AG10803 (cell line): ENCODE data around the gene NFATC2IP.
"Not testable (repeated sequence)": the region's sequence is repeated elsewhere in the genome, so short reads cannot be mapped to it uniquely, and the experiment has no call there.

Experiments
- DNase-seq: peaks from one replicate; pipeline ENCODE4 v3.0.0; 2010; ENCODE audit warnings: low read depth
- H3K4me3 ChIP-seq: 2 replicates; pipeline ENCODE4 v1.5.1; 2011; ENCODE audit warnings: mild to moderate bottlenecking, low read length, control low read depth
- CTCF ChIP-seq: conservative IDR thresholded peaks from 2 replicates; pipeline ENCODE4 v1.5.1; 2011; ENCODE audit warnings: mild to moderate bottlenecking, low read length, control low read depth, inconsistent platforms

NFATC2IP gene

DNA sequence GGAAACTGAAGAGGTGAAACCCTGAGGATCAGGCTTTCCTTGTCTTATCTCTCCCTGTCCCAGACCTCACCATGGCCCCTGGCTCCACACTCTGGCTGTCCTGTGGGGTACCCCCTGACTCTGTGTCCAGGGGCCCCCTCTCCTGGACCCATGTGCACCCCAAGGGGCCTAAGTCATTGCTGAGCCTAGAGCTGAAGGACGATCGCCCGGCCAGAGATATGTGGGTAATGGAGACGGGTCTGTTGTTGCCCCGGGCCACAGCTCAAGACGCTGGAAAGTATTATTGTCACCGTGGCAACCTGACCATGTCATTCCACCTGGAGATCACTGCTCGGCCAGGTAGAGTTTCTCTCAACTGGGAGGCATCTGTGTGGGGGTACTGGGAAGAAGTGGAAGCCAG is 17.6 kb upstream of the NFATC2IP start:
- no peak for DNase-seq
- no peak for TF ChIP-seq CTCF
- no peak overlapping the region for H3K4me3 ChIP-seq

- TF ChIP-seq CTCF = no peak
- H3K4me3 ChIP-seq = no peak overlapping the region
- DNase-seq = no peak
Measured at GRCh38 chr16:28935346-28935745, 15.4 kb upstream of the NFATC2IP start.

GRCh38 chr16:28935924-28936783 is 14.6 kb upstream of the NFATC2IP start:
- peak; percentile 60 for DNase-seq
- TF ChIP-seq CTCF = no peak
- peak overlapping the region; percentile 18; the same call in 1 of the 2 replicates for H3K4me3 ChIP-seq

DNA sequence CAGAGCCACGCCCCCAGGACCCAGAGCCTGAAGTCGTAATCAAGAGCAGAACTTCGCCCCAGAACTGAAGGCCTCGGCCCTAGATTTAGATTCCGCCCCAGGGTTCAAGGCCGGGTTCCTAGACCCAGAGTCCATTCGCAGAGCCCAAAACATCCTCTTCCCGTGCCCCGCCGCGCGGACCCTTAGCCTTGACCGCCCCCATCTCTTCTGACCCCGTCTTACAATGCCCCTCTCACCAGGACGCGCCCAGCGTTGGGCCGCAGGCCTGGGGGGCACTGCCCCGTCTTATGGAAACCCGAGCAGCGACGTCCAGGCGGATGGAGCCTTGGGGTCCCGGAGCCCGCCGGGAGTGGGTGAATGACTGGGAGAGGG is 14.0 kb upstream of the NFATC2IP start:
- TF ChIP-seq CTCF = no peak
- no peak overlapping the region for H3K4me3 ChIP-seq
- DNase-seq = no peak

DNA sequence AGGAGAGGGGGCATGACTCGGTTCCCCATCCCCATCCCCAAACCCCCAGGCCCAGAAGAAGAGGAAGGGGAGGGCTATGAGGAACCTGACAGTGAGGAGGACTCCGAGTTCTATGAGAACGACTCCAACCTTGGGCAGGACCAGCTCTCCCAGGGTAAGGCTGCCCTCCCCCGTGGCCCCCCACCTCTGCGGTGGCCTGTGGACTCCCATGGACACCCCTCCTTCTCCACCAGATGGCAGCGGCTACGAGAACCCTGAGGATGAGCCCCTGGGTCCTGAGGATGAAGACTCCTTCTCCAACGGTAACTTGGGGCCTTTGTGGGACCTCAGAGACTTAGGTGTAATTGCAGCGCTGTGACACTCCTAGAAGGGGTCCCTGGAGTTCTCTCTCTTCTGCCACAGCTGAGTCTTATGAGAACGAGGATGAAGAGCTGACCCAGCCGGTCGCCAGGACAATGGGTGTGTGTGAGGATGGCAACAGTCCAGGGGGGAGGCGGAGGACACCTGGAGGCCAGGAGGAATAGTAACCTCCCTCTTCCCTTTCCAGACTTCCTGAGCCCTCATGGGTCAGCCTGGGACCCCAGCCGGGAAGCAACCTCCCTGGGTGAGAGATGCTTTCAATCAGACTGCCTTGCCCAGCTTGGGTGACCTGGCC is 13.4 kb upstream of the NFATC2IP start:
- H3K4me3 ChIP-seq = no peak overlapping the region

DNA sequence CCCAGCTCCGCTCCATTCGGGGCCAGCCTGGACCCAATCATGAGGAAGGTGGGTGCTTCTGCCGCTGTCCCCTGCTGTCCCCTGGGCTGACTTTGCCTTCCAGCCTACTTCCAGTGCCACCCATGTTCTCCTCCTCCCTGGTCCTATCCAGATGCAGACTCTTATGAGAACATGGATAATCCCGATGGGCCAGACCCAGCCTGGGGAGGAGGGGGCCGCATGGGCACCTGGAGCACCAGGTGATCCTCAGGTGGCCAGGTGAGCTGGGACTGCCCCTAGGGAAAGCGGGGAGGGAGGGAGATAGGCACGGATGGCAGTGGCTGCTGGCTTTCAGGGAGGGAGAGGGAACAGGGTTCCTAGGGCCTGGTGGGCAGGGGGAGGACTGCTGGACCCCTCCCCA is 12.0 kb upstream of the NFATC2IP start:
- no peak for DNase-seq
- no peak overlapping the region for H3K4me3 ChIP-seq
- TF ChIP-seq CTCF = no peak

More for the DNA sequence above, 13.4 kb upstream of the NFATC2IP start:
- TF ChIP-seq CTCF = no peak
- DNase-seq = no peak

GRCh38 chr16:28939825-28940224 is 10.9 kb upstream of the NFATC2IP start:
- not testable (repeated sequence) for DNase-seq, H3K4me3 ChIP-seq
